GM18511 (cell line): Measurements from ENCODE around the gene HOXC5.

Experiments
- ATAC-seq: cut with Tn5 transposase; IDR thresholded peaks from one replicate; pipeline ENCODE4 v1.9.1; 2021; ENCODE audit warnings: mild to moderate bottlenecking, moderate library complexity; ENCODE audit not compliant: unreplicated experiment

Gene HOXC5

GRCh38 chr12:54032627-54033100, at the start of gene HOXC5:
Gene HOXC5 (plus strand): TSS chr12:54033050. CDS start chr12:54033123, 73 bp downstream.
- no peak for ATAC-seq

DNA sequence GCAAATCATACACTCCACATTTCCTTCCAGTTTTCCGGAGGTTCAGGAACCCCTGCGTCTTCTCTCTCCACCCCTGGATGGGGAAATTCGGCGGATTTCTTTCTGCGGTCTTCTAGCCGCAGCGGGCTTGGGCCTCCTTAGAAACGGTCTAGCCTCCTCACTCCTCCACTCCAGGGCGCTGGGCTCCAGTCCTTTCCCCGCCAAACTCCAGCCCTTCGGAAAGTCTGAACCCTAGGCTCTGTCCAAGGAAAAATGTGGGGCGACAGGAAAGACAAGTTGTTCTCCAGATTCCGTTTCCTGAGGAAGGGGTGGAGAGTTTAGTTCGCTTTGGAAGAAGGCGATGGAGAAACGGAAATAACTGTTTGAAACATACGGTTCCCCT, 49.3 kb upstream of the HOXC5 start:
- ATAC-seq, result no peak

GRCh38 chr12:53983950-53984572, 48.8 kb upstream of the HOXC5 start:
- ATAC-seq, result no peak

DNA sequence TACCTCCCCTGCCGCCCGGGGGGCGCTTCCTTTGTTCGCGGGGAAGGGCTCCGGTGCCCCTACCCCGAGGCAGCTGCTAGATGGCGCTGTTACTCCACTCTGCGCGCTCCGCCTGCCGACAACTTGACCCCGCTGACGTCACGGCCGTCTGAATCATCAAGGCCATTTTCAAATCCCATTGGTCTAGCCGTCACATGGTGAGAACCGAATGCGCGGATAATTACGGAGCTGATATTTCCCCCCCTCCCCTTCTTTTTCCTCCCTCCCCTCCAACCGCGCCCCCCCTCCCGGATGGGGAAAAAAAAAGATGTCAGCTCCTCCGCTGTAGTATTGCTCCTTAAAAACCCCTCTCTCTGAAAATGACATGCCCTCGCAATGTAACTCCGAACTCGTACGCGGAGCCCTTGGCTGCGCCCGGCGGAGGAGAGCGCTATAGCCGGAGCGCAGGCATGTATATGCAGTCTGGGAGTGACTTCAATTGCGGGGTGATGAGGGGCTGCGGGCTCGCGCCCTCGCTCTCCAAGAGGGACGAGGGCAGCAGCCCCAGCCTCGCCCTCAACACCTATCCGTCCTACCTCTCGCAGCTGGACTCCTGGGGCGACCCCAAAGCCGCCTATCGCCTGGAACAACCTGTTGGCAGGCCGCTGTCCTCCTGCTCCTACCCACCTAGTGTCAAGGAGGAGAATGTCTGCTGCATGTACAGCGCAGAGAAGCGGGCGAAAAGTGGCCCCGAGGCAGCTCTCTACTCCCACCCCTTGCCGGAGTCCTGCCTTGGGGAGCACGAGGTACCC, 47.8 kb upstream of the HOXC5 start, which contains the start of gene HOXC10:
HOXC10 (plus strand) TSS at position 246 of the 791 bp plus-strand sequence; CDS start at position 360, 114 bp downstream.
- peak; percentile 52 for ATAC-seq

- ATAC-seq, result no peak
These were observed 47.2 kb upstream of the HOXC5 start for GRCh38 chr12:53985692-53985993.

DNA sequence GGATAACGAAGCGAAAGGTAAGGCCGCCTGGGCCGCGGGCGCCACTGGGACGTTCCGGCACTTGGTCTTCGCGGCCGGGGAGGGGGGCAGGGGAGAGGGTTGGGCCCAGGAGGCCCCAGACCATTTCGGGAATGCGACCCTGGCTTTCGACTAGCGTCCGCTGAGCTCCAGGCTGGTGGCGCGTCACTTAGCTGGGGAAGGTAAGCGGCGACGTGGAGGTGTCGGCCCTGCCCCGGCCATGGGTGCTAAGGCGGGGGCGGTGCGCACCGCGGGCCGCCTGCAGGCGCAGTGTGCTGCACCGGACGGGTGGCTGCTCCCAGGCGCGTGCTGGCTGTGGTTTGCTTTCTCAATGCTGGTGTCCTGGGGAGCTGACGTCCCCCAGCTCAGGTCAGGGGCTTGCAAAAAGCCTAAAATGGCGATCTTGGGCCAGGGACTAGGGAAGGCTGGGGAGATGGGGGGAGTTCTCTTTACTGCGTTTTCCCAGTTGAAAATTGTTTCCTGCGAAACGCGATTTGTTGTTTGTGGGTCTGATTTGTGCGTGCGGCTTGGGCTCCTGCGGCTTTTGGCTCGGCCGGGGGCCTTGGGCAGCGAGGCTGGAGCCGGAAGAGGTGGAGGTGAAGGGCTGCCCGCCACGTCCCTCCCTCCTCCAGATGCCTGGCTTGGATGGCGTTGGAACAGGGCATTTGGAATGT, 46.7 kb upstream of the HOXC5 start:
- ATAC-seq, result no peak

DNA sequence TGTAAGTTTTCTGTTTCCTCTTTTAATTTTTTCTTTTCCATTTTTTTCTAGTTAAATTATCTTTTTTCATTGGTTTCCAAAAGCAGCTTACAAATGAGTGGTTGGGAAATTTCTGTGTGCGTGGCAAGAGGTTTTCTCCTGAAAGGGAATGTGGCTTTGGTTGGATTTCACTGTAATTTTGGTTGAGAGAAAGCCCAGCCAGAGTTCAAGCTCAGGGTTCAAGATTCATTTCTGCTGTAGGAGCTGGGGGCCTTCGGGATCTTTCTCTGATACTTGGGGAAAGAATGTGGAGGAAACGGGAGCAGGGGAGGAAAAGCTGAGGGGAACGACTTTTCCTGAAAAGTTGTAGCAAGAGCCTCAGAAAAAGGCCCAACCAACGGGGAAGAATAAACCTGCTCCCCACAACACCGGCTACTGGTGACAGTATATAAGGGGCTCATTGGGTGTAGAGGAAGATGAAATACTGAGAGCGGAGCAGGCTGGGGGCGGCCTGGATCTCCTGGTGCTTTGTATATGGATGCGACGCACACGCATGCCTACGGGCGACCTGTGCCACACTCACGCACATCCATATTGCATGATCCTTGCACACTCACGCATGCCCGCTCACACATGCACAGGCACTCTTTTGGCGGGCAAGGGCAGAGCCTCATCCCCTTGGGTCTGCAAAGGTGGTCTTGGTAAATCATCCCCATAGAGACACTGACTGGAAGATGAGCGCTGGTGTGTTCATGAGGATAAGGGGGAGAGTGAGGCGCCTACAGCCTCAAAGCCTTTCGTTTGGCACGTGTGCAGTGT, 46.0 kb upstream of the HOXC5 start:
- ATAC-seq, result no peak

DNA sequence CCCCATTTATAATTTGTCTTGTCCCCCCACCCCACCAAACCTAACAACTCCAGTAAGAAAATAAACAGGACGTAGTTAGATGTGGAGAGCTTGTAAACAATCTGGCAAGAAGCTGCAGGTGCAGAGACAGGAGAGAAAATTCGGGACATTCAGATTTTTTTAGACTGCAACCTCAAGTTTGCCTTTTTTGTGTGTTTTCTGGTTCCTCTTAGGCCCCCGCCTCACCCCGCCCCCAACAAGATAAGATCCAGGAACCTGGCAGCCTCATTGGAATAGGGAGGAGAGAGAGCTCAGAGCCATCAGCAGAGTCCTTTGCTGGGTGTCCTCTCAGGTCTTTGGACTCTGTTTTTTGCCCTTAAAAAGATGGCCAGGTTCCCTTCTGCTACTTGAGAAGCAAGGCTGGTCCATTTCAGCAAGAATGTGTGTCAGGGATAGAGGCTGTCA, 45.0 kb upstream of the HOXC5 start:
- no peak for ATAC-seq

DNA sequence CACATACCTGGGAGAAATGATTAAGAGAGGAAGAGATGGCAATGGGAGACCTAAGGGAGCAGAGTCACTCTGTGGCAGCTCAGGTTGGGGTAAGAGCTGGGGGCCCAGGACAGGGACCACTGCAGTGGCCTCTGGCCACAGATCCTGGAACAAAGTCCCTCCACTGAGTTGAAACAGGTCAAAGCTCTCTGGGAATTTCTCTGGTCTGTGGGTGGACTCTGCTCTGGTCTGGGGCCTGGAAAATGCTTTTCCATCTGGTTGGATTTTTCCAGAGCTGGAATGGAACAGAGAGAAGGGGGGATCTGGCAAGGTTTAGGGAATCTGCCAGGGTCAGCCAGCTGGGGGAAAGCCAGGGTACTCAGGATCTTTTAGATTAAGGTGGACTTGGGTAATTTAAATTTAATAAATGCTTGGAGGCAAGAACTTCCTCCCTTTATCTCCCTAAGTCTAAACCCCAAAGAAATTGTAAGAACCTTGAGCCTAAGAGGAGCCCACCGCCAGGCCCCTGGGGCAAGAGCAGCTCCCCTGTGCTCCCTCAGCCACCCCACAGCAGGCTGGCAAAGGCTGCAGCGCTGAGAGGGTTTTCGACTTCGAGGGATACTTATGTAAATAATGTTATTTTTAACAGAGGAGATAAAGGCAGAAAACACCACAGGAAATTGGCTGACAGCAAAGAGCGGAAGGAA, 44.2 kb upstream of the HOXC5 start:
- ATAC-seq, result no peak

- no peak for ATAC-seq
These were observed 43.4 kb upstream of the HOXC5 start for GRCh38 chr12:53989227-53990113.

- ATAC-seq, result no peak
These were observed 42.4 kb upstream of the HOXC5 start for GRCh38 chr12:53990311-53991076.

GRCh38 chr12:53991077-53991460, 41.8 kb upstream of the HOXC5 start:
- ATAC-seq, result no peak

DNA sequence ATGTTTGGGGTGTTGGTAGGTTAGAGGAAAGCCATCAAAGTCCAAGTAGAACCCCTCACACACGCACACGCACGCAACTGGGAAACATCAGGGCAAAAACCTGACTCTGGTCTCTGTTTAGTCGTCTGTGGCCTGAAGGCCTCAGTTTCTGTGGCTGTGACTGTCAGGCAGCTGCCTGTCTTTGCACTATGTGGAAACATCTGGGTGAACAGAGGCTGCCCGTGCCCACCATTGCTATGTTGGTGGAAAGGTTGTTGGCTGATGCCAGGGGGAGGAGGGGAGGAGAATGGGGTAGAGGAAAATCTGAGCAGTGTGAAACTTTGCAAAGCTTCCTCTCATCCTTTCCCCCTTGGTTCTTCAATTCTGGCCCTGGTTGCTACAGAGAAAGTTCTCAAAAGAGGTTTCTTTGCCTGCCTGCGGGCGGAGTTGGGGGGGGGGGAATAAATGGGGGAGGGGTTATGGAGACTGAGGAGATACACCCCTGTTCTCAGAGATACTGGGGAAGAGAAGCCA, 40.4 kb upstream of the HOXC5 start:
- ATAC-seq, result no peak

DNA sequence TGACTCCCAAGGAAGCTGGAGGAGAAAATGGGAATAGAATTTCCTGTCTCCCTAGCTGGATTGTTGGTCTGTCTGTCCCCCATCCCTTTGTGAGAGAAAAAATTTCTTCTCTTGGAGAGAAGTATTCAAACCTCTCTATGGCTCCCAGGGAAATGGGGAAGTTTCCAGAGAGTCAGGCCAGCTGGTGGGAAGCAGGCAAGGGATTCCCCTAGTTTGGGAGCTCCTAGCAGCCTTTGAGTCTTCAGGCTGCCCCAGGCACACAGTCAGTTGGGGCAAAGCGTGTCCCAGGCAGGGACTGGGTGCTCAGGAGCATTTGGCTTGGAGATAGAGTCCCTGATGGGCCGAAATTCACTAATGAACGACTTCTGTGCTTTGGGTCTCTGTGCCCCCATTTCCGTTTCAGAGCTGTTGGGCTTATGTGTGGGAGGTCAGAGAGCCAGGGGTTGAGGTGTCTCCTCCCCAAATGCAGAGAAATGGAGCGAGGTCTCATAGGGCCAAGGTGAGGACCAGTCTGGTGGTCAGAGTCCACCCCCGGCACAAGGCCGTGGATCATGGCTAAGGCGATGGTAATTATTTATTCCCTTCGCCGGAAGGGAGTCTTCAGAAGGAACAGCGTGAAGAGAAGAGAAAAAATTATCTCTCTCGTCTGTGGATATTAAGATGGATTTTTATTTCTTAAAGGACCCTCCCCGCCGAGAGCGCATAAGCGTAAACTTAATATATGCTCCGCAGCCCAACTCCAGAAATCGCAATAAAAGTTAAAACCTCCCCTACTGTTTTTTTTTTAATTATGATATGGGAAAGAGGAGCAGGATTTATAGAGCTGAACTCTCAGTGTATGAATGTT, 39.5 kb upstream of the HOXC5 start:
- ATAC-seq, result no peak

DNA sequence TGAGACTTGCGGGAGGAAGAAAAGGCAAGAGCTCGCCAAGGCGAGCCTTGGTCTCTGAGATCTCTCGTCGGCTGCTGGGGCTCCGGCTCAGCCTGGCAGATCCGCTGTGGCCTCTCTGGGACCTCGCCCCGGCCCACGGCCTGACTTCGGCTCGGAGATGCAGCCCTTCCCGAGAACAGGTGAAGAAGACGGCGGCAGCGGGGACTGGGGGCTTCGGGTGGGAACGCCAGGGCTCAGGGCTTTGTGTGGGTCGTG, 38.9 kb upstream of the HOXC5 start:
- ATAC-seq, result no peak

- no peak for ATAC-seq
These were observed 38.4 kb upstream of the HOXC5 start for GRCh38 chr12:53994264-53995001.

DNA sequence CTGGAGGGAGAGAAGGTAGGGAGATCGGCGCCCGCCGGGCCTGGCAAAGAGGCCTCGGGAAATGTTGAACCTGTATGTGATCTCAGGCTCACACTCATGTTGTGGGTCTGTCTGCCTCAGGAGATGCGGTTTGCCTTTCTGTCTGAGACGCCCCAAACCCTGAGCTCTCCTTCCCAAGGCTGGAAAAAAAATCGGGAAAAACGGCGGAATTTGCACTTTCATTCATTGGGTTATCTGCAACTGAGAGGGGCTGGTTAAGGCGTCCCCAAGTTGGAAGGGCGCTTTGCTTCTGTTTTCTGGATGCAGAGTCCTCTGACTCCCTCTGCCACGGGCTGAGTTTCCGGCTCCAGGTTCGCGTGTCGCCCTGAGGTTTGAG, 37.9 kb upstream of the HOXC5 start:
- no peak for ATAC-seq
